ENCODE measurements around the gene PARD6G.

GRCh38 chr18:80181642-80182461 lies 65.5 kb downstream of the PARD6G start:
- TF ChIP-seq ZNF384 (IDR thresholded peaks at IDR 0.05) (no peak), SP1 (IDR thresholded peaks at IDR 0.05) (no peak), FOXA1 (IDR thresholded peaks at IDR 0.05) (no peak), LEF1 (IDR thresholded peaks at IDR 0.05; ENCODE audit: borderline replicate concordance) (no peak), BHLHE40 (IDR thresholded peaks at IDR 0.05; ENCODE audit: borderline replicate concordance) (no peak), ARNT (IDR thresholded peaks at IDR 0.05) (no peak), HDGF (IDR thresholded peaks at IDR 0.05; ENCODE audit: borderline replicate concordance) (no peak)

Data from HEK293T (cell line).